HT-29 (cell line): ENCODE data around the gene TSPAN10. TPM values are rescaled to one million over a fixed set of nuclear protein-coding genes. Genes with fewer than 3 reads are reported as not detected.

Experiments used
- DNase-seq: peaks from one replicate; pipeline ENCODE4 v3.0.0-alpha.2; 2015; ENCODE audit warnings: low spot score
- small RNA-seq: library from RNA; depleted of rRNA; stranded (forward); fragments of <200 nt; gene quantifications from one replicate; pipeline ENCODE3, GENCODE V24; 2014
- total RNA-seq: library from RNA; depleted of rRNA; stranded (reverse); fragments of >200 nt; shearing (Covaris generic); gene quantifications from 2 replicates; pipeline ENCODE4 v1.2.3, GENCODE V29; 2014; rRNA removed

Gene TSPAN10
- total RNA-seq, 1 experiment from 2014 or later: 0.10 TPM

GRCh38 chr17:81686614-81687013 lies 49.6 kb downstream of the TSPAN10 start:
- DNase-seq: no peak

DNA sequence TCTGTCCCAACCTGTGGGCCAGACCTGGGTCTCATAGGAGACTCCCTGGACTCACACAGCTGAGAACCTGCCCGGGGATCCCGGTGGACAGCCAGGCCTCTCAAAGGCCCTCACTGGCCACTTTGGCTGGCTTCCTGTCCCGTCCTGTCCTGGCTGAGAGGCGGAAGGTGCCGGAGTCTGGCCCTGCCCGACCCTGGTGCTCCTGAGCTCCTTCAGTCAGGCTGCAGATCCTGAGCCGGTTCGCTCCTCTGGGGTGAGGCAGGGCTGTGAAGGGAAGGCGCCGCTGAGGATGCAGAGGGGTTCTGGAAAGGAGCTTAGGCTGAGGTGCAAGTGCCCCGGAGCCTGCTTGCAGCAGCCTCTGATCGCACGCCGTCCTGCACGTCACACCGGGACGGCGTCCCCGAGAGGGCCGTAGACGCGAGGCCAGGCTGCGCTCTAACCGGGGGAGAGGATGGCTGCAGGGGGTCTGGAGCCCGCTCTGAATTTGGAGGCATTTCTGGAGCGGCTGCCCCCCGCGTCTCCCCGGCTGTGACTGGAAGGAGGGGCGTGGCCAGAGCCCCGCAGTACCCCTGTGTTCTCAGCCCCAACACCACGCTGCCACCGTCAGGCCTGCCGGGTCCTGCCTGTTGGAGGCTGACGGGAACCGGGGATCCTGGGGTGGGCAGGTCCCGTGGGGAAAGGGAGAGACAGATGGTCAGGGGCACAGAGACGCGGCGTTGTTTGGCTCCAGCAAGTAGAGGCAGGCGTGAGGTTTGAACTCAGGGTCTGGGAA lies 51.0 kb downstream of the TSPAN10 start:
- no peak for DNase-seq

- DNase-seq: no peak
Measured at GRCh38 chr17:81688616-81689015, 51.6 kb downstream of the TSPAN10 start.

DNA sequence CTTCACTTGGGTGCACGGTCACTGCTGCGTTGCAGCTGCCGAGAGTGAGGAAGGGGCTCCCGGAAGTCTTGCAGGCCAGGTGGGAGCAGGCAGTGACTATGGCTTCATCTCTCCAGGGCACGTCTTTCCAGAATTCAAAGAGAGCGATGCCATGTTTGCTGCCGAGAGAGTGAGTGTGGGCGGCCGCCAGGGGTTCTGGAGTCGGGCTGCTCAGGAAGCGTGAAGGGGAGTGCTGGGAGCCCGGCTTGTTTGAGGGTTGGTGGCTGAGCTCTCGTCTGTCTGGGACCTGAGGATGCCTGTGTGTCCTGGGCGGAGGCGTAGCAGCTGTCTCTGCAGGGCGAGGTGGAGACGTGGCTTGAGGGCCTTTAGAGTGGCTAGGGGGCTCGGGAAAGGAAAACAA lies 53.1 kb downstream of the TSPAN10 start:
- DNase-seq: no peak

DNA sequence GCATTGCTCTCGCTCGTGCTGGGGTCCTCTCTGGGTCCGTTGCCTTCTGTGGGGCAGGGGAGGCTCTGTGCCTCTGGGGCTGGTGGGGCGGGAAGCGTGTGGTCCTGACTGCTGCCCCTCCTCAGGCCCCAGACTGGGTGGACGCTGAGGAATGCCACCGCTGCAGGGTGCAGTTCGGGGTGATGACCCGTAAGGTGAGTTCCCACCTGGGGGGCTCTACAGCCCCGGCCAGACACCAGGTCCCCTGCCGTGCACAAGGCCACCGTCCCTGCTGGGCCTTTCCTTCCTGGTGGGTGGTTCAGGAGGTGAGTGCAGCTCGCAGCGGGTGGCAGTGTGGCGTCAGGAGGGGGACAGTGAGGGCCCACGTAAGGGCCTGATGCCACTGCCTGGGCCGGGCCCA lies 53.6 kb downstream of the TSPAN10 start:
- no peak for DNase-seq

- DNase-seq: no peak
Measured at GRCh38 chr17:81691196-81691595, 54.2 kb downstream of the TSPAN10 start.

- DNase-seq: no peak
Measured at GRCh38 chr17:81691608-81692007, 54.6 kb downstream of the TSPAN10 start.

- no peak for DNase-seq
Measured at GRCh38 chr17:81693509-81694210, 56.7 kb downstream of the TSPAN10 start.

GRCh38 chr17:81694810-81695209 lies 57.8 kb downstream of the TSPAN10 start:
- DNase-seq: no peak

GRCh38 chr17:81695211-81695610 lies 58.2 kb downstream of the TSPAN10 start:
- no peak for DNase-seq

- DNase-seq: no peak
Measured at GRCh38 chr17:81695801-81696200, 58.8 kb downstream of the TSPAN10 start.

- DNase-seq: no peak
Measured at GRCh38 chr17:81696218-81696941, 59.4 kb downstream of the TSPAN10 start.

GRCh38 chr17:81697261-81698044 lies 60.5 kb downstream of the TSPAN10 start:
- no peak for DNase-seq

Small RNA genes lying within 50 kb of the gene (small RNA-seq; reads per million reads assigned to genes)
- not detected for gene MIR6786

Other genes starting within 250 kb of the TSPAN10 start
- gene BAHCC1, start 241.7 kb upstream of the TSPAN10 start, total RNA-seq: 10.4 and 11.6 TPM in 2 replicates
- 3,401 and 4,670 TPM in 2 replicates for gene ACTG1, start 124.4 kb upstream of the TSPAN10 start, total RNA-seq
- 4.3 and 4.7 TPM in 2 replicates for gene FSCN2, start 108.8 kb upstream of the TSPAN10 start, total RNA-seq
- gene FAAP100, start 84.8 kb upstream of the TSPAN10 start, total RNA-seq: 67.5 and 70.9 TPM in 2 replicates
- gene NPLOC4, start 84 bp upstream of the TSPAN10 start, total RNA-seq: 81.9 and 94.2 TPM in 2 replicates
- gene PDE6G, start 19.3 kb downstream of the TSPAN10 start, total RNA-seq: 0.68 TPM in 1 of 2 replicates, not detected in the other
- 97.8 and 104 TPM in 2 replicates for gene OXLD1, start 29.4 kb downstream of the TSPAN10 start, total RNA-seq
- 33.8 and 33.9 TPM in 2 replicates for gene CCDC137, start 29.5 kb downstream of the TSPAN10 start, total RNA-seq
- gene ARL16, start 46.6 kb downstream of the TSPAN10 start, total RNA-seq: 36.5 and 39.7 TPM in 2 replicates
- 177 and 183 TPM in 2 replicates for gene HGS, start 46.8 kb downstream of the TSPAN10 start, total RNA-seq
- 72.5 and 88.4 TPM in 2 replicates for gene MRPL12, start 66.2 kb downstream of the TSPAN10 start, total RNA-seq
- 199 and 209 TPM in 2 replicates for gene SLC25A10, start 75.1 kb downstream of the TSPAN10 start, total RNA-seq
- 0.71 and 2.2 TPM in 2 replicates for gene GCGR, start 167.0 kb downstream of the TSPAN10 start, total RNA-seq
- gene MCRIP1, start 196.1 kb downstream of the TSPAN10 start, total RNA-seq: 159 and 160 TPM in 2 replicates
- gene PPP1R27, start 197.9 kb downstream of the TSPAN10 start, total RNA-seq: 2.4 and 3.0 TPM in 2 replicates
- 1,172 and 1,253 TPM in 2 replicates for gene P4HB, start 223.3 kb downstream of the TSPAN10 start, total RNA-seq
- 312 and 331 TPM in 2 replicates for gene ARHGDIA, start 234.1 kb downstream of the TSPAN10 start, total RNA-seq